Measurements from ENCODE around the gene SECISBP2L.

SECISBP2L gene

GRCh38 chr15:48940508-48940907 lies 105.7 kb downstream of the SECISBP2L start:
- no peak for TF ChIP-seq SIN3A (IDR thresholded peaks at IDR 0.05; ENCODE audit: borderline replicate concordance, insufficient read depth, low read length)

DNA sequence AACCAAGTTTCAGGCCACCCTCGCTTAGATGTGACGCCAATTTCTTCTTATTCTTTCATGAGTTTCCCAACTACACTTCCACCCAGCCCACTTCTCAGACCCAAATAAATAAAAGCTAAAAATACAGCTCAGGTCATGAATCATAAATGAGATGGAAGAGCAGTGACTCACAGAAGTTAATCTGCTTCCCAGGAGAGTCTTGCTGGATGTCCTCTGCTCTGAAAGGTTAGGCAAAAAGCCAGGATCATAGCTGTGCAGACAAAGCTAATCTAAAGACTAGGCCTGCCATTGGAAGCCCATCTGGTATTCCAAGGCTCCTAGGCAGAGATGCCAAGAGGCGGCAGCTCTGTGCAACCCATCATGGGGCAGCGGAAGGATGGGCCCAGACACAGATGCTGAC lies 106.6 kb downstream of the SECISBP2L start:
- TF ChIP-seq, protein P1, sequence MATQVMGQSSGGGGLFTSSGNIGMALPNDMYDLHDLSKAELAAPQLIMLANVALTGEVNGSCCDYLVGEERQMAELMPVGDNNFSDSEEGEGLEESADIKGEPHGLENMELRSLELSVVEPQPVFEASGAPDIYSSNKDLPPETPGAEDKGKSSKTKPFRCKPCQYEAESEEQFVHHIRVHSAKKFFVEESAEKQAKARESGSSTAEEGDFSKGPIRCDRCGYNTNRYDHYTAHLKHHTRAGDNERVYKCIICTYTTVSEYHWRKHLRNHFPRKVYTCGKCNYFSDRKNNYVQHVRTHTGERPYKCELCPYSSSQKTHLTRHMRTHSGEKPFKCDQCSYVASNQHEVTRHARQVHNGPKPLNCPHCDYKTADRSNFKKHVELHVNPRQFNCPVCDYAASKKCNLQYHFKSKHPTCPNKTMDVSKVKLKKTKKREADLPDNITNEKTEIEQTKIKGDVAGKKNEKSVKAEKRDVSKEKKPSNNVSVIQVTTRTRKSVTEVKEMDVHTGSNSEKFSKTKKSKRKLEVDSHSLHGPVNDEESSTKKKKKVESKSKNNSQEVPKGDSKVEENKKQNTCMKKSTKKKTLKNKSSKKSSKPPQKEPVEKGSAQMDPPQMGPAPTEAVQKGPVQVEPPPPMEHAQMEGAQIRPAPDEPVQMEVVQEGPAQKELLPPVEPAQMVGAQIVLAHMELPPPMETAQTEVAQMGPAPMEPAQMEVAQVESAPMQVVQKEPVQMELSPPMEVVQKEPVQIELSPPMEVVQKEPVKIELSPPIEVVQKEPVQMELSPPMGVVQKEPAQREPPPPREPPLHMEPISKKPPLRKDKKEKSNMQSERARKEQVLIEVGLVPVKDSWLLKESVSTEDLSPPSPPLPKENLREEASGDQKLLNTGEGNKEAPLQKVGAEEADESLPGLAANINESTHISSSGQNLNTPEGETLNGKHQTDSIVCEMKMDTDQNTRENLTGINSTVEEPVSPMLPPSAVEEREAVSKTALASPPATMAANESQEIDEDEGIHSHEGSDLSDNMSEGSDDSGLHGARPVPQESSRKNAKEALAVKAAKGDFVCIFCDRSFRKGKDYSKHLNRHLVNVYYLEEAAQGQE (IDR thresholded peaks at IDR 0.05; ENCODE audit: insufficient read depth in 1 of 2, low read depth in 2 of 2, low read length in 2 of 2): peak in 1 of 2 experiments; percentile 29; a peak in 1 of 4 replicates
- TF ChIP-seq POLR2AphosphoS5 (IDR thresholded peaks at IDR 0.05; ENCODE audit: low read depth, low read length) (peak; percentile 56; the same call in 1 of the 2 replicates), FOXP2 (optimal IDR thresholded peaks at IDR 0.05; ENCODE audit: borderline replicate concordance, extremely low read depth, extremely low read length, insufficient read depth) (no peak), TAF1 (IDR thresholded peaks at IDR 0.05; ENCODE audit: borderline replicate concordance, insufficient read depth, low read length) (peak; percentile 46; the same call in 1 of the 2 replicates), SIN3A (IDR thresholded peaks at IDR 0.05; ENCODE audit: borderline replicate concordance, insufficient read depth, low read length) (0 out of 2 replicates have a peak, but pooled peaks have one; percentile 81)
